Measurements from ENCODE around the gene SLC35G2. TPM values are rescaled to one million over a fixed set of nuclear protein-coding genes. Genes with fewer than 3 reads are reported as not detected.
A peak's percentile ranks its signal among the peaks of the same experiment; 100 is the strongest.

SLC35G2 gene
- total RNA-seq, 4 donors from 2014 or later: 2.9 to 6.4 (median 5.3) TPM

DNA sequence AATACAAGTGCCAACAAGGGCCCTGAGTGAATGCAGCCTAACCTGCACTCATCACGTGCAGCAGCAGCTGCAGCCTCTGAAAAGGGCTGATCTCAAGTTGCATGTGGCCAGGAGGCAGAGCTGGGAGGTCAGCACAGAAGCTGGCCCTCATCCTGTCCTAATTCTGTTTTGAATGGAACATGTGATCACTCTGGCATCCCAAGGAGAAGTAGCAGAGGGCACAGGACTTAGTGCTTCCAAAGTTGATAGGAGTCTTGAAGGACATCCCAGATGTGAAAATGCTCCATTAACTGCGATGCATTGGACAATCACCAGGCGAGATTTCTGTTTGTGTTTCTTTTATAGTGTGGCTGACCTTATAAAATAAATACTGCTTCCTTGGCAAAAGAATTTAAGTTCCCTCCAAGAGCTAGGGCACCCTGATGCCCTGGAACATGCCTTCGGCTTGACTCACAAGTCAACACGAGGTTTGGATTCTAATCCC is 35.2 kb upstream of the SLC35G2 start:
- Histone ChIP-seq H3K4me1 (peaks cover 13 to 32% (median 26%) of the 10 kb centered on the region in 4 donors), H3K9me3 (no peaks in the 10 kb centered on the region), H3K36me3 (no peaks in the 10 kb centered on the region), H3K4me3 (no peak overlapping the region), H3K27ac (replicated peaks in 1 of 4) (no peak overlapping the region), H3K27me3 (no peaks in the 10 kb centered on the region)
- WGBS: 58% methylated on average over 5 of the region's 5 CpGs
- intact Hi-C loops (cut with DNase I): no loop called here
- TF ChIP-seq POLR2A (IDR thresholded peaks at IDR 0.05; ENCODE audit: low read depth) (no peak), EP300 (IDR thresholded peaks at IDR 0.05) (no peak), POLR2AphosphoS5 (IDR thresholded peaks at IDR 0.05) (no peak)
- TF ChIP-seq, protein P1, sequence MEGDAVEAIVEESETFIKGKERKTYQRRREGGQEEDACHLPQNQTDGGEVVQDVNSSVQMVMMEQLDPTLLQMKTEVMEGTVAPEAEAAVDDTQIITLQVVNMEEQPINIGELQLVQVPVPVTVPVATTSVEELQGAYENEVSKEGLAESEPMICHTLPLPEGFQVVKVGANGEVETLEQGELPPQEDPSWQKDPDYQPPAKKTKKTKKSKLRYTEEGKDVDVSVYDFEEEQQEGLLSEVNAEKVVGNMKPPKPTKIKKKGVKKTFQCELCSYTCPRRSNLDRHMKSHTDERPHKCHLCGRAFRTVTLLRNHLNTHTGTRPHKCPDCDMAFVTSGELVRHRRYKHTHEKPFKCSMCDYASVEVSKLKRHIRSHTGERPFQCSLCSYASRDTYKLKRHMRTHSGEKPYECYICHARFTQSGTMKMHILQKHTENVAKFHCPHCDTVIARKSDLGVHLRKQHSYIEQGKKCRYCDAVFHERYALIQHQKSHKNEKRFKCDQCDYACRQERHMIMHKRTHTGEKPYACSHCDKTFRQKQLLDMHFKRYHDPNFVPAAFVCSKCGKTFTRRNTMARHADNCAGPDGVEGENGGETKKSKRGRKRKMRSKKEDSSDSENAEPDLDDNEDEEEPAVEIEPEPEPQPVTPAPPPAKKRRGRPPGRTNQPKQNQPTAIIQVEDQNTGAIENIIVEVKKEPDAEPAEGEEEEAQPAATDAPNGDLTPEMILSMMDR (IDR thresholded peaks at IDR 0.05): no peak
- no peak for DNase-seq (ENCODE audit: extremely low spot score)

DNA sequence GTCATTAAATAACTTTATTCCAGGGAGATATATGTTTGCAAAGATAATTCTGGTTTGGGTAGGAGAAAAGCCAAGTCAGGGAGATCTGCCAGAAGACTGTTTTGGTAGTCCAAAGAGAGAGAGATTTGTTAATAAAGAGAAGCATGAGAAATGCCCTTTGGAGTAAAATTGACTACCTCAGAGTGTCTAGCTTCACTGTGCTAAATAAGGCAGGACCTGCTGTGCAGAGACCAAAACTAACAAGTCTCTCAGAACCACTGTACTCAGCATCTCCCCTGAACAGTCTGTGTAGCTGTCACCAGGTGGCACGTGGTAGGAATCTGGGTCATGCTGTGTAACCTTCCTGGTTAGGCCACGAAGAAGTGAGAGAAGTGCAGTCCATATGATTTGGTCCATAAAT is 31.6 kb upstream of the SLC35G2 start:
- no peak for DNase-seq (ENCODE audit: extremely low spot score)
- Histone ChIP-seq H3K27me3 (no peaks in the 10 kb centered on the region), H3K27ac (replicated peaks in 1 of 4) (peak overlapping the region; percentile 60 to 74 (median 66)), H3K36me3 (no peaks in the 10 kb centered on the region), H3K4me1 (peaks cover 13 to 32% (median 26%) of the 10 kb centered on the region in 4 donors), H3K4me3 (peak overlapping the region in 2 of 4 donors; percentile 40 to 50), H3K9me3 (no peaks in the 10 kb centered on the region)
- TF ChIP-seq POLR2AphosphoS5 (IDR thresholded peaks at IDR 0.05) (peak in 1 of 2 donors; percentile 42), POLR2A (IDR thresholded peaks at IDR 0.05; ENCODE audit: low read depth) (no peak), EP300 (IDR thresholded peaks at IDR 0.05) (no peak)
- TF ChIP-seq, protein P1 (IDR thresholded peaks at IDR 0.05): no peak
- WGBS: 41% methylated on average over 2 of the region's 2 CpGs
- intact Hi-C loops (cut with DNase I): no loop called here

GRCh38 chr3:136788154-136788553 is 30.8 kb upstream of the SLC35G2 start:
- no peak for DNase-seq (ENCODE audit: extremely low spot score)
- H3K4me3 ChIP-seq: no peak overlapping the region
- no peaks in the 10 kb centered on the region for H3K27me3 ChIP-seq
- no peaks in the 10 kb centered on the region for H3K36me3 ChIP-seq
- TF ChIP-seq EP300 (IDR thresholded peaks at IDR 0.05) (no peak), POLR2A (IDR thresholded peaks at IDR 0.05; ENCODE audit: low read depth) (no peak), POLR2AphosphoS5 (IDR thresholded peaks at IDR 0.05) (no peak)
- TF ChIP-seq, protein P1 (IDR thresholded peaks at IDR 0.05): no peak
- 89% methylated on average over 1 of the region's 1 CpG for WGBS
- H3K9me3 ChIP-seq: no peaks in the 10 kb centered on the region
- intact Hi-C loops (cut with DNase I): no loop called here
- H3K4me1 ChIP-seq: peaks cover 13 to 32% (median 26%) of the 10 kb centered on the region in 4 donors
- H3K27ac ChIP-seq (replicated peaks in 1 of 4): peak overlapping the region in 2 of 4 donors; percentile 60 to 69

DNA sequence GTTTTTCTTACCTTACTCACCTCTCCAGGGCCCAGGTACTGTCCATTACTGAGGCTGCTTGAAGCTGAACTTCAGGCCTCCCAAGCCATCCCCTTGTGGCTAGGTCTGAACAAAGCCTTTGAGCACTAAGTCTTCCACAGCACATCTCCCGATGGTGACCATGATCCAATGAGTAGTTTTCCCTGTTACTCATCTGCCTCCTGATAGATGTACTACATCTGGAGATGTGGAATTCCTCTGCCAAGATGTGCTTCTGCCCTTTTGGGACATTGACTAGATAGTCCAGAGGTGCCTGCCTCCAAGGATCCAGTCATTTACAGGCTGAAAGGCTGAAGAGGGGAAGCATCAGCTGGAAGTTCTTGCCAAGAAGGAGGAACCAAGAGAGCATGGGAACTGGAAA is 28.9 kb upstream of the SLC35G2 start:
- Histone ChIP-seq H3K4me3 (no peak overlapping the region), H3K27me3 (no peaks in the 10 kb centered on the region), H3K4me1 (peaks cover 13 to 27% (median 25%) of the 10 kb centered on the region in 4 donors), H3K36me3 (no peaks in the 10 kb centered on the region), H3K9me3 (no peaks in the 10 kb centered on the region), H3K27ac (replicated peaks in 1 of 4) (no peak overlapping the region)
- intact Hi-C loops (cut with DNase I): no loop called here
- DNase-seq (ENCODE audit: extremely low spot score): no peak
- TF ChIP-seq POLR2A (IDR thresholded peaks at IDR 0.05; ENCODE audit: low read depth) (no peak), EP300 (IDR thresholded peaks at IDR 0.05) (no peak), POLR2AphosphoS5 (IDR thresholded peaks at IDR 0.05) (no peak)
- 91% methylated on average over 1 of the region's 1 CpG for WGBS

DNA sequence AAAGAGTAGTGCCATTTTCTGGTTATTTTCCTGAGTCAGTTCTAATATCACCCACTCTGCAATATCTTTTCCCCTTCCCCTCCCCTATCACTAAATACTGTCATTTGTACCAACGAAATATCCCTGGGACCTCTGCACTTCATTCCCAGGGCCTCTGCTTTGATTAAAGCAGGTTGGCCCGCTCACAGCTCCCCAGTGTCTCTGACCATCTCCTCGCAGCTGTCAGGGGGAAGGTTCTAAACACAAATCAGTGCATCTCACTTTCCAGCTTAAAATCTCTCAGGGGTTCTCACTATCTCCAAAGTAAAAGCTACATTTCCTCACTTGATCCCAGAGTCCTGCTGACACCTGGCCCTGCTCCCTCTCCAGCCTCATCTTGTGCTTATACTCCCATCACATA is 28.1 kb upstream of the SLC35G2 start:
- 93% methylated on average over 3 of the region's 3 CpGs for WGBS

More for the DNA sequence above, 28.1 kb upstream of the SLC35G2 start:
- Histone ChIP-seq H3K9me3 (no peaks in the 10 kb centered on the region), H3K27me3 (no peaks in the 10 kb centered on the region), H3K4me3 (no peak overlapping the region), H3K27ac (replicated peaks in 1 of 4) (no peak overlapping the region), H3K36me3 (no peaks in the 10 kb centered on the region), H3K4me1 (peaks cover 13 to 25% (median 24%) of the 10 kb centered on the region in 4 donors)
- intact Hi-C loops (cut with DNase I): no loop called here
- DNase-seq (ENCODE audit: extremely low spot score): no peak
- TF ChIP-seq, protein P1 (IDR thresholded peaks at IDR 0.05): no peak
- no peak for TF ChIP-seq EP300 (IDR thresholded peaks at IDR 0.05)
